ENCODE data around the gene ITGB5.

Gene ITGB5

DNA sequence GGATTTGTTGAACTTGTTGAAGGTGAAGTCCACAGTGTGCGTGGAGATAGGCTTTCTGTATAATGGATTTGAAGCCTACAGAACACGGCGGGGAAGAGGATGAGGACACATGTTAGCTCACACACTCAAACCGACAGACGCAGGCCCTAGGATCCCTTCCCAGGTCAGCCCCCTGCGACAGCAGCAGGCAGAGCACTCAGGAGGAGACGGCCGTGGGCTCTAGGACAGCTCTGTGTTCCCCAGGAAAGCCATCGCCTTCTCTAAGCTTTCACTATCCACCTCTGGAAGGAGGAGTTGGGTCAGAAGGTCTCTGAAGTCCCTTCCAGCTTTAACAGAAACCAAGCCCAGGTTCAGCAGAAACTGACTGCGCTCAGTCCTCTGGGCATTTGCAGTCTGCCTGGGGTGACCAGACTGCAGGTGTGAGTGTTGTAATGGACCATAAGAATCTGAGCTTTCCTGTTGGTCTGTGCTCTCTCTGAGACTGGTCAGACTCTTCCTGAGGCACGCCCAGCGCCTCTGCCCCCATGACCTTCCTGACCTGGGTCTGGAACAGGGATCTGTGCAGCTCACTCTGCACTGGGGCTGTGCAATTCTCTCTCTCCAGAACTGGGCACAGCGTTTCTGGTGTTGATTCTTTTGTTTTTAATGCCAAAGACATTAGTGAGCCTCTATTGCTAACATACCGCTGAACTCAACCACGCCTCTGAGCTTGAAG is 123.4 kb downstream of the ITGB5 start:
- Histone ChIP-seq H4K20me1 (ENCODE audit: insufficient read depth, low read length) (no peaks in the 10 kb centered on the region), H3K9ac (ENCODE audit: low read length) (no peak overlapping the region), H3K79me2 (ENCODE audit: low read length) (no peaks in the 10 kb centered on the region), H3K4me1 (ENCODE audit: low read length) (peaks cover 16% of the 10 kb centered on the region), H2AFZ (ENCODE audit: low read depth, low read length) (no peak overlapping the region), H3K27me3 (ENCODE audit: low read depth, low read length) (no peaks in the 10 kb centered on the region; the same call in 1 of the 2 replicates), H3K4me3 (ENCODE audit: low read length) (no peak overlapping the region), H3K4me2 (ENCODE audit: low read length) (no peak overlapping the region), H3K36me3 (replicated peaks; ENCODE audit: low read depth, low read length) (no peaks in the 10 kb centered on the region), H3K9me3 (ENCODE audit: insufficient read depth, low read length) (no peaks in the 10 kb centered on the region), H3K27ac (ENCODE audit: low read length) (no peak overlapping the region)
- TF ChIP-seq EZH2phosphoT487 (IDR thresholded peaks at IDR 0.05; ENCODE audit: low read depth) = no peak
- TF ChIP-seq, protein P1, sequence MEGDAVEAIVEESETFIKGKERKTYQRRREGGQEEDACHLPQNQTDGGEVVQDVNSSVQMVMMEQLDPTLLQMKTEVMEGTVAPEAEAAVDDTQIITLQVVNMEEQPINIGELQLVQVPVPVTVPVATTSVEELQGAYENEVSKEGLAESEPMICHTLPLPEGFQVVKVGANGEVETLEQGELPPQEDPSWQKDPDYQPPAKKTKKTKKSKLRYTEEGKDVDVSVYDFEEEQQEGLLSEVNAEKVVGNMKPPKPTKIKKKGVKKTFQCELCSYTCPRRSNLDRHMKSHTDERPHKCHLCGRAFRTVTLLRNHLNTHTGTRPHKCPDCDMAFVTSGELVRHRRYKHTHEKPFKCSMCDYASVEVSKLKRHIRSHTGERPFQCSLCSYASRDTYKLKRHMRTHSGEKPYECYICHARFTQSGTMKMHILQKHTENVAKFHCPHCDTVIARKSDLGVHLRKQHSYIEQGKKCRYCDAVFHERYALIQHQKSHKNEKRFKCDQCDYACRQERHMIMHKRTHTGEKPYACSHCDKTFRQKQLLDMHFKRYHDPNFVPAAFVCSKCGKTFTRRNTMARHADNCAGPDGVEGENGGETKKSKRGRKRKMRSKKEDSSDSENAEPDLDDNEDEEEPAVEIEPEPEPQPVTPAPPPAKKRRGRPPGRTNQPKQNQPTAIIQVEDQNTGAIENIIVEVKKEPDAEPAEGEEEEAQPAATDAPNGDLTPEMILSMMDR (IDR thresholded peaks at IDR 0.05; ENCODE audit: low read depth, low read length) = no peak

DNA sequence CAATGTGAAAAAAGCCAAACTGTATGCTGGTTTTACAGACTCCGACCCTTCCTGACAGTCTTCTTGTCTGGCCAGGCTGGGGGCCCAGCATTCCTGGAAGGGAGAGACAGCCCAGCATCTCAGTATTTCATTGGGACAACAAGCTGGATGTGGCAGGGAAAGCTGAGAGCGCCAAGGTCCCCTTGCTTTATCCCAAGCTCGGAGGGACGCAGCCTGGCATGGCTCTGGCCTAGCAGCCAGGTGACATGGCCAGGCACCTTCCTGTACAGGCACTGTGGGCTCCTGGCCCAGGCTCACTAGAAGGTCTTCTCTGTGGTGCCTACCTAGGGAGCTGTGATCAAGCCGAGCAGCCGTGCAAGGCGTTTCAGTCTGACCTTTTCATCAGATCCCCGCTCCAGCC is 124.0 kb downstream of the ITGB5 start:
- Histone ChIP-seq H3K4me3 (ENCODE audit: low read length) (no peak overlapping the region), H3K27me3 (ENCODE audit: low read depth, low read length) (no peaks in the 10 kb centered on the region; the same call in 1 of the 2 replicates), H4K20me1 (ENCODE audit: insufficient read depth, low read length) (no peaks in the 10 kb centered on the region), H3K4me2 (ENCODE audit: low read length) (no peak overlapping the region), H3K79me2 (ENCODE audit: low read length) (no peaks in the 10 kb centered on the region), H3K27ac (ENCODE audit: low read length) (no peak overlapping the region), H3K9ac (ENCODE audit: low read length) (no peak overlapping the region), H3K9me3 (ENCODE audit: insufficient read depth, low read length) (no peaks in the 10 kb centered on the region), H3K36me3 (replicated peaks; ENCODE audit: low read depth, low read length) (no peaks in the 10 kb centered on the region), H3K4me1 (ENCODE audit: low read length) (peaks cover 16% of the 10 kb centered on the region), H2AFZ (ENCODE audit: low read depth, low read length) (no peak overlapping the region)
- TF ChIP-seq, protein P1 (IDR thresholded peaks at IDR 0.05; ENCODE audit: low read depth, low read length) = no peak
- TF ChIP-seq EZH2phosphoT487 (IDR thresholded peaks at IDR 0.05; ENCODE audit: low read depth) = no peak

DNA sequence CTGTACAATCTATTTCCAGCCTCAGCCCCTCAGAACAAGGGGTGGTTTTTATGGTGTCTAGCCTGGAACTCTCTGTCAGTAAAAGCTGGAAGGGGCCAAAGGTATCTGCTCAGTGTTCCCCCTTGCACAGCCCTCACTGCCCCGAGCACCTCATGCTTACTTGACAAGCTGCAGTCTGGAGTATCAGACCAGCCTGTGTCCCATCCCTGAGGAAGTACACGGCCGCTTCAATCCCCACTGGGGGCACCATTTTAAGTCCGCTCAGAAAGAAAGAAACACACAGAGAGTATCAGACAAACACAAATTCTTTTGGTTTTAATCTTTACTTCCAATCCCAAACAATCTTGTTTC is 124.5 kb downstream of the ITGB5 start:
- Histone ChIP-seq H3K4me2 (ENCODE audit: low read length) (no peak overlapping the region), H3K27ac (ENCODE audit: low read length) (no peak overlapping the region), H3K4me3 (ENCODE audit: low read length) (no peak overlapping the region), H2AFZ (ENCODE audit: low read depth, low read length) (no peak overlapping the region), H3K79me2 (ENCODE audit: low read length) (no peaks in the 10 kb centered on the region), H3K9me3 (ENCODE audit: insufficient read depth, low read length) (no peaks in the 10 kb centered on the region), H3K27me3 (ENCODE audit: low read depth, low read length) (no peaks in the 10 kb centered on the region; the same call in 1 of the 2 replicates), H3K9ac (ENCODE audit: low read length) (no peak overlapping the region), H3K36me3 (replicated peaks; ENCODE audit: low read depth, low read length) (no peaks in the 10 kb centered on the region), H3K4me1 (ENCODE audit: low read length) (peaks cover 16% of the 10 kb centered on the region), H4K20me1 (ENCODE audit: insufficient read depth, low read length) (no peaks in the 10 kb centered on the region)
- TF ChIP-seq, protein P1 (IDR thresholded peaks at IDR 0.05; ENCODE audit: low read depth, low read length) = no peak
- TF ChIP-seq EZH2phosphoT487 (IDR thresholded peaks at IDR 0.05; ENCODE audit: low read depth) = no peak

DNA sequence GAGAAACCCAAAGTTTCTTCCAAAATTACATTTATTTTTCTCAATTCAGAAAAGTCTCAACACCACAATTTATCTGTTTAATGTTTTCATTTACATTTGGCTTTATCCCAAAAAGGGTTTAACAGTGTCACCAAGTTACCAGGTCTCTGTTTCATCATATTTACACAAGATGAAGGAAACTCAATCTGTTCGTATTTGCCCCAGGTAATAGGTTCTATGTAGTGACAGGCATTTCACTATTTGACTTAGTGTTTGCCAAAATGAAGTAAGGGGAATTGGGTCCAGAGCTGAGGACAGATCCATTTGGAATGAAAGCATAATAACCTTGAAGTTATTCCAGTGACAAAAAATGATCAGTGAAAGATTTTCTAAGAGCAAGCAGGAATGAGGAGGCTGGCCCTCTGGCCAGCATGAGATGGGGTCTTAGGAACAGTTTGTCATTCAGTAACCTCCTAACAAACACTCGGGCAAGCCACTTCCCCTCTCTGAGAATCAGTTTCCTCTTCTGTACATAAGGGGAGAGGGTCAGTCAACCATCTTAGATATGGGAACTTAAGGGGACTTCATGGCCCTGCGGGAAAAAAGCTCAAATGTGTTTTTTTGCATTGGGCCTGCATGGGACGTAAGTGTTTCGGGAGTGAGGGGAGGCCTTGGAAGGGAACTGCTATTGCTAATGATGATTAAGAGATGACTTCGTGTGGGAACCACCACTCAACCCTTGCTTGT is 125.1 kb downstream of the ITGB5 start:
- Histone ChIP-seq H3K4me2 (ENCODE audit: low read length) (peak overlapping the region; percentile 95), H3K27ac (ENCODE audit: low read length) (no peak overlapping the region), H3K36me3 (replicated peaks; ENCODE audit: low read depth, low read length) (no peaks in the 10 kb centered on the region), H3K9me3 (ENCODE audit: insufficient read depth, low read length) (no peaks in the 10 kb centered on the region), H3K4me1 (ENCODE audit: low read length) (peaks cover 16% of the 10 kb centered on the region), H4K20me1 (ENCODE audit: insufficient read depth, low read length) (no peaks in the 10 kb centered on the region), H3K4me3 (ENCODE audit: low read length) (0 out of 2 replicates have a peak overlapping the region, but pooled peaks have one; percentile 76), H3K79me2 (ENCODE audit: low read length) (no peaks in the 10 kb centered on the region), H3K27me3 (ENCODE audit: low read depth, low read length) (no peaks in the 10 kb centered on the region; the same call in 1 of the 2 replicates), H3K9ac (ENCODE audit: low read length) (no peak overlapping the region), H2AFZ (ENCODE audit: low read depth, low read length) (0 out of 2 replicates have a peak overlapping the region, but pooled peaks have one; percentile 9)
- no peak for TF ChIP-seq EZH2phosphoT487 (IDR thresholded peaks at IDR 0.05; ENCODE audit: low read depth)
- TF ChIP-seq, protein P1 (IDR thresholded peaks at IDR 0.05; ENCODE audit: low read depth, low read length) = no peak
